Right lobe of liver (tissue), 4 donors: ENCODE results near the gene ATF7IP.

Source experiments
- POLR2A ChIP-seq: fragments of 450-650 bp; IDR thresholded peaks from one replicate; pipeline ENCODE4 v1.6.1; 2017; ENCODE audit warnings: antibody characterized with exemption, mild to moderate bottlenecking
- TF ChIP-seq, protein P1 (sequence below), 4 donors: fragments of 200-600 bp in 3 of 4; fragments of 450-650 bp in 1 of 4; IDR thresholded peaks; one replicate each; pipeline versions ENCODE4 v1.5.1 to v1.8.0; 2016 to 2022; ENCODE audit warnings: antibody characterized with exemption in 4 of 4, mild to moderate bottlenecking in 2 of 4
- donor health status: DM: no; HTN: no; CAD: no.
- donor health status: DM: no; HTN: no; CAD: no.
- donor health status: DM: no; HTN: yes; CAD: no.

DNA sequence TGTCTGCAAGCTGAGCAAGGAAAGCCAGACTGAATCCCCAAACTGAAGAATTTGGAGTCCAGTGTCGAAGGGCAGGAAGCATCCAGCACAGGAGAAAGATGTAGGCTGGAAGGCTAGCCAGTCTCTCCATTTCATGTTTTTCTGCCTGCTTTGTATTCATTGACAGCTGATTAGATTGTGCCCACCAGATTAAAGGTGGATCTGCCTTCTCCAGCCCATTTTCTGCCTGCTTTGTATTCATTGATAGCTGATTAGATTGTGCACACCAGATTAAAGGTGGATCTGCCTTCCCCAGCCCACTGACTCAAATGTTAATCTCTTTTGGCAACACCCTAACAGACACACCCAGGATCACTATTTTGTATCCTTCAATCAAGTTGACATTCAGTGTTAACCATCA lies 116.9 kb downstream of the ATF7IP start:
- TF ChIP-seq, protein P1, sequence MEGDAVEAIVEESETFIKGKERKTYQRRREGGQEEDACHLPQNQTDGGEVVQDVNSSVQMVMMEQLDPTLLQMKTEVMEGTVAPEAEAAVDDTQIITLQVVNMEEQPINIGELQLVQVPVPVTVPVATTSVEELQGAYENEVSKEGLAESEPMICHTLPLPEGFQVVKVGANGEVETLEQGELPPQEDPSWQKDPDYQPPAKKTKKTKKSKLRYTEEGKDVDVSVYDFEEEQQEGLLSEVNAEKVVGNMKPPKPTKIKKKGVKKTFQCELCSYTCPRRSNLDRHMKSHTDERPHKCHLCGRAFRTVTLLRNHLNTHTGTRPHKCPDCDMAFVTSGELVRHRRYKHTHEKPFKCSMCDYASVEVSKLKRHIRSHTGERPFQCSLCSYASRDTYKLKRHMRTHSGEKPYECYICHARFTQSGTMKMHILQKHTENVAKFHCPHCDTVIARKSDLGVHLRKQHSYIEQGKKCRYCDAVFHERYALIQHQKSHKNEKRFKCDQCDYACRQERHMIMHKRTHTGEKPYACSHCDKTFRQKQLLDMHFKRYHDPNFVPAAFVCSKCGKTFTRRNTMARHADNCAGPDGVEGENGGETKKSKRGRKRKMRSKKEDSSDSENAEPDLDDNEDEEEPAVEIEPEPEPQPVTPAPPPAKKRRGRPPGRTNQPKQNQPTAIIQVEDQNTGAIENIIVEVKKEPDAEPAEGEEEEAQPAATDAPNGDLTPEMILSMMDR (IDR thresholded peaks at IDR 0.05), result no peak
- no peak for TF ChIP-seq POLR2A
